ENCODE measurements around the gene PDLIM5.

- TF ChIP-seq POLR2A (IDR thresholded peaks at IDR 0.05), result no peak
- TF ChIP-seq, protein P1, sequence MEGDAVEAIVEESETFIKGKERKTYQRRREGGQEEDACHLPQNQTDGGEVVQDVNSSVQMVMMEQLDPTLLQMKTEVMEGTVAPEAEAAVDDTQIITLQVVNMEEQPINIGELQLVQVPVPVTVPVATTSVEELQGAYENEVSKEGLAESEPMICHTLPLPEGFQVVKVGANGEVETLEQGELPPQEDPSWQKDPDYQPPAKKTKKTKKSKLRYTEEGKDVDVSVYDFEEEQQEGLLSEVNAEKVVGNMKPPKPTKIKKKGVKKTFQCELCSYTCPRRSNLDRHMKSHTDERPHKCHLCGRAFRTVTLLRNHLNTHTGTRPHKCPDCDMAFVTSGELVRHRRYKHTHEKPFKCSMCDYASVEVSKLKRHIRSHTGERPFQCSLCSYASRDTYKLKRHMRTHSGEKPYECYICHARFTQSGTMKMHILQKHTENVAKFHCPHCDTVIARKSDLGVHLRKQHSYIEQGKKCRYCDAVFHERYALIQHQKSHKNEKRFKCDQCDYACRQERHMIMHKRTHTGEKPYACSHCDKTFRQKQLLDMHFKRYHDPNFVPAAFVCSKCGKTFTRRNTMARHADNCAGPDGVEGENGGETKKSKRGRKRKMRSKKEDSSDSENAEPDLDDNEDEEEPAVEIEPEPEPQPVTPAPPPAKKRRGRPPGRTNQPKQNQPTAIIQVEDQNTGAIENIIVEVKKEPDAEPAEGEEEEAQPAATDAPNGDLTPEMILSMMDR (IDR thresholded peaks at IDR 0.05), result no peak
- no peak for TF ChIP-seq EP300 (IDR thresholded peaks at IDR 0.05; ENCODE audit: low read depth)
Observed at GRCh38 chr4:94715726-94716125, 264.0 kb downstream of the PDLIM5 start.

All from transverse colon (tissue), 3 donors.